Fibroblast of skin of right biceps (primary cell): ENCODE measurements around the gene SPINDOC.
"Not testable (repeated sequence)": the region's sequence is repeated elsewhere in the genome, so short reads cannot be mapped to it uniquely, and the experiment has no call there.

Source experiments
- DNase-seq: peaks from one replicate; pipeline ENCODE4 v3.0.0-alpha.2; 2013

SPINDOC gene

DNA sequence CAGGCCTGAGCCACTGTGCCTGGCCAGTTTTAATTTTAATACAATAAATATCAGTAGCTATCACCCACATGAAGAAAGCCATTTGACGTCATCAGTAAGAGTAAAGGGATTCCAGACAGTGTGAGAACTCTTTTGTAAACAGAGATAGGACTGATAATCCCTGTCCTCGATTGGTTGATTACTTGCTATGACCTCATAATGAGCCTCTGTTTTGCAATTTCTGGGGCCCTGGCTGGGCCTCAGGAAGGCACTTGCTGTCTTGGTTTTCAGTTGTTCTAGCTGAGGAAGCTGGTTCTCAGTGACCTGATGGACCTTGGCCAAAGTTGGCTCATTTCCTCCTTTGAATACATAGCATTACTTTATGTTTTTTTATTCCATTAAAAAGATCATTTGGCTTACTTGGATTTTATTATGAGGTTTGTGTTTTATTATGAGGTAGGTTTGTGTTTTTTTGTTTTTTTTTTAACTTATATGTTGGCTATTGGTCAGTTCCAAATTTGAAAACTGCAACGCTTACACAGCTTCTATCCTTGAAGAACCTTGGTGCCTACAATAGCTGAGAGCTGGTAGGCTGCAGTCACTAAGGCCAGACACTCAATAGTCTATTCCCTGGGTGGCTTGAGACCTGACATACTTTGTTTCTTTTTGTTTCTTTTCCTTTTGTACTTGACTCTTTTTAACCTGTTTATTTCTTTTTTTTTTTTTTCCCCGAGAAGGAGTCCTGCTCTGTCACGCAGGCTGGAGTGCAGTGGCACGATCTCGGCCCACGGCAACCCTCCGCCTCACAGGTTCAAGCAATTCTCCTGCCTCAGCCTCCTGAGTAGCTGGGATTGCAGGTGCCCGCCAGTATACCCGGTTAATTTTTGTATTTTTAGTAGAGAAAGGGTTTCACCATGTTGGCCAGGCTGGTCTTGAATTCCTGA is 45.6 kb downstream of the SPINDOC start:
- DNase-seq, result no peak

DNA sequence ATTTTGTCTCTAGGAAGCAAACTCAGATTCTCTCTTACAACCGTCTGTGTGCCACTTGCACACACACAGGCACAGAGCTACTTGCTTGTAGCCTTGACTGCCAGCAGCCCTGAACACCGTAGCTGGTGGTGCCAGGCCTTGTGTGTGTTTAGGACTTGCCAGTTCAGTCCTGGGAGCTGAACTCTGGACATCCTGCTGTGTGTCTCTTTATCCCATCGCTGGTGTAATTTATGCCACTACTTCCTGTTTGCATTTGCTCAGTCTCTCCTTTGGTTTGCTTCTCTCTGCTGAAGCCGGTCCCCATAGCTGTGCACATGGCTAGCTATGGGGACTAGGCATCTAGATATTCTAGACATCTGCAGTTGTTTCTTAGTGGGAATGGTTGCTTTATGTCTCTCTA is 49.7 kb downstream of the SPINDOC start:
- no peak for DNase-seq

GRCh38 chr11:63863620-63864019 is 50.4 kb downstream of the SPINDOC start:
- not testable (repeated sequence) for DNase-seq

- DNase-seq, result peak; percentile 63
Observed at GRCh38 chr11:63866211-63866610, 53.0 kb downstream of the SPINDOC start.

DNA sequence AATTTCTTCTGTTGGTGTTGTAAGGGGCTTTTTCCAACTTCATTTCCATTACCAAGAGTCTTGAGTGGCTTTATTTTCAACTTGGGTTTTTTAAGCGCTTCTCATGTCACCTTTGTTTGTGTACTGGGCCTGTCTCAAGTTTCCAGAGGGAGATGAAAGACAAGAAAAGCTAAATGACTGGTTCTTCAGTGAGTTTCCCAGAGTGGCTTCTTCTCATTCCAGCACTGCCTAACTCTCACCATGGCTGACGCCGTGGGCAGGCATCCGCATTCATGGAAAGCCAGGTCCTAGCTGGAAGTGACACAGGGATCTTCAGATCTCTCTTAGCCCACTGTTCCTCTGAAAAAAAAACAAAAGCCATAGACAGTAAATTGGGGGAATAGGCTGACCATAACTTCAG is 54.3 kb downstream of the SPINDOC start:
- no peak for DNase-seq

DNA sequence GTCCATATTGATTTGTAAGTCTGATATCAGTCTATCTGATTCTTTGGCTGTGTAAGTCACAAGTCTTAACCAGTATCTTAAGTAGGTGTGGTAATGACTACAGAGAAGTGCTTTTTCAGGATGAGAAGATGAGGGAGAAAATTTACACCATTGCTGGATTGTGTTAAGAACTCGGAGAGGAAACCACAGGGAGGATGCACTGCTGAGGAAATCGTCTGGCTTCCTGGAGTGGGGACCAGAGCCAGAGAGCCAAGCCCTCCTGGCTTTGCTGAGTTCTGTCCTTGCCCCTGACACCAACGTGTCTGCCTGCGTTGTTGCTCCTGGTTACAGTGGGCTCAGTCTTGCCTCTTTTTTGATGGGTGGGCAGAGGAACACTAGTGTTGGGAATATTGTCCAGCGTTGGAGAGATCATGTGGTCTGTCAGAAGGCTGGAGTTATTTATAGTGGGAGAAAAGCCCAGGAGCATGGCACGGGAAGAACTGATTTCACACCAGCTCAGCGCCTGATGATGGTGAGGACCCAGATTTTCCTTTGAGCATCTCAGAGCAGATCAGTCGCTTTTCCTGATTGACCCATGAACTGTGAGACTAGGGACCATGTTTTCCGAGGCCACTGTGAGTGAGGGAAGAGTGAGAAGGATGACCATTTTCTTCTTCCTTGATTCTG is 55.3 kb downstream of the SPINDOC start:
- DNase-seq, result no peak

DNA sequence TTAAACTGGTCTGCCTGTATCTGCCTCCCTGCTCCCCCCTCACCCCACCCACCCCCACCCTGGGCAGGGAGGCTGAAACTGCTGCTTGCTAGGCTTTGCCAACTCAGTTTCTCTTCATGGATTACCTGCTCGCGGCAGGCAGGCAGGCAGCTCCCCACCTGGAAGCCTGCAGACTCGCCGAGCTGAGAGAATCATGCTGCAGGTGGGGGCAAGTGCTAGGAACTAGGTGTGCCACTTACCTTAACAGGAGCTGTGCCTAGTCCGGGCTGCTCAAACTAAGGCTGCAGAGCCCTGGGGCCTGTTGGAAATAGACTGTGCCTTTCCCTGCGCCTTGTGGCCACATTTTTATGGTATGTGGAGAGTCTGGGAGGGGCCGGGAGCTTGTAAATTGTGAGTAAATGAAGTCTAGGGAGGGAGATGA is 55.9 kb downstream of the SPINDOC start:
- DNase-seq, result no peak

DNA sequence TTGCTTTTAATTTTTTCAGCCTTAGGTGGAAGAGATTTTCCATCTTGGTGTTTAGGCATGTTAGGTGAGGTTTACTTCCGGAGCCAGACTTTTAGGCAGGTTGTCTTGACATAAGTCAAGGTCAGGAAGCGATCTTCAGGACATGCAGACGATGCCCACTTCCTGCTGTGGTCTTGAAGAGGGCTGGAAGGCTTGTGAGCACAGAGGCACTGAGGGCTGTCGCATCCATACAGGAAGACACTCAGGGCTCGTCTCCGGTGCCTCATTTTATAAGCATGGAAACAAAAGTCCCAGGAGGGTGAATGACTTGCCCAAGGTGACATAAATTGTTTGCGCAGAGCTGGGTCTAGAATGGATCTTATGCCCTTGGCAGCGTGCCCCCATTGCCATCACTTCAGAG is 56.4 kb downstream of the SPINDOC start:
- DNase-seq, result no peak

DNA sequence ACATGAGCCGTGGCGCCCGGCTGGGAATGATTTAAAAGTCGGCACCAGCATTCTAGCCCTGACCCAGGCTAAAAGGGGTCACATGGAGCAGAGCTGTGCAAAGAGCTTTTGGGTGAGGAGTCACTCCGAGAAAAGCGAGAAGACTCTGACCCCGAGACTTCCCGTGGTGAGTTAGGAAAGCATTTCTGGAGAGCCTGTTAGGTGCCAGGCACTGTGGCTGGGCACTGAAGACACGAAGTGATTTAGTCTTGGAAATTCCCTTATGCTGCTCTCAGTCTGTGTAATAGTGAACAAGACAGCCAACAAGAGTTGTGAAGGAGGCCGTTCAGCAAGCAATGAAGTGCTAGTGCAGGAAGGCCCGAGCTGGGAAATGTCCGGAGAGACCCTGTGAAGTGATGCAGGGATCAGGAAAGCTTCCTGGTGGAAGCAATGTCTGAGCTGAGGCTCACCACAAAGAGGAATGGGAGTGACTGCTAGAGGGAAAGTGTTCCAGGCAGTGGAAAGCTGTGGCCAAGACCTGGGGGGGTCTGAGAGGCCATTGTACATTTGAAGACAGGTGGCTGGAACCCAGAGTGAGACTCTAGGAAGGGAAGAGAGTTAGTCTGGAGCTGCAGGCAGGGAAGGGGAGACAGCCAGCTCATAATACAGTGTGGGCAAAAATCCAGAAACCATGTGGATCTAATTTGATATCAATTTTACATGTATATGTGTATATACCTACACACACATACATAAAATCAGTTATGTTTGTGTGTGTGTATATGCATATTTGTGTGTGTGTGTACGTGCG is 57.3 kb downstream of the SPINDOC start:
- no peak for DNase-seq

DNA sequence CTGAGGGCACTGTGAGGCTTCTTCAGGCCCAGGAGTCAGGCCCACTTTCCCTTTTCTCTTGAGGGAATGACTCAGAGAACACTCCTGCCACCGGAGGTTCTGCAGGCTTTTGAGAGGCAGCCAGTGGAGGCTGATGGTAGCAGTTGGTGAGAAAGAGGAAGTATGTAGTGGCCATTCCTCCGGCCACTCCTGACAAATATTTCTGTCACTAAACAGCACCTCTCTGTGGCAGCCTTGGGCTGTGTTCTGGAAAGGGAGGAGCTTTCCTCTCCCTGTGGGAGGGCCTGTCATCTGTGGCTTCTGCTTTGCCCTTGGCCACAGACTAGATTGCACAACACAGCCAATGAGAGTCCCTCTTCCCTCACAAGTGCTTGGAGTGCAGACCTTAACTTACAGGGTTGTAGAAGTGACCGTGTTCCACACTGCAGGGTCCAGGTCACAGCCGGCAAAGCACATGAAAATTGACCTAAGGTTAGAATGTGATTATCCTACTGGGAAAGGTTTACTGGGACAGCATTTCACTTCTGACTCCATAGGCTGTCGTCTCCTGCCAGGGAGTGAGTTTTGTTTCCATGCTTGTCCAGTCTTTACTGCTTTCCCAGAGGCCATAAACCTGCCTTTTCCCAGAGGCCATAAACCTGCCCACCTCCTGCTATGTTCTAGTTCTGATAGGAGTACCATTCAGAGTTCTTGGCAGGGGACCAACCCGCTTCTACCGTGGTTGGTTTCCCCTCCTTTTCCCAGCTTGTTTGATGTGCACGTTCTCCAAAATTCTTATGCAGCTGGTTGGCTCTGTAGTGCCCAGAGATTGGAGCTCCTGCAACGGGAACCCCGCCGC is 58.9 kb downstream of the SPINDOC start:
- peak; percentile 91 for DNase-seq

DNA sequence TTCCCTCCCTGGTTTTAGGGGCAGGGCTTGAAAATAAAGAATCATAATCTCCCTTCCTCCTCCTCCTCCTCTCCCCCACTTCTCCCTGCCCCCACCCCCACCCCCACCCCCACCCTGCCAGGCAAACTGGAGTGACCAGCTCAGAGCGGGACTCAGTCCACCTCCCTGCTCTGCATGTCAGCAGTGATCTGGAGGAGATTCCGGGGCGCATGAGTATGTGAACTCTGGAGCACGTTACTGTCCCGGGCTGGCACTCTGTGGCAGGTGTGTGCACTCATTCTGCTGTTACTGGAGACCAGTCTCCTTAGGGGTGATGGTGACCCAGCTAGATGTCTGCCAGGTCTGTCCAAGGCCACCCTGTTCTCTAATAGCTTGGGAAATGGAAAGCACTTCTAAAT is 59.5 kb downstream of the SPINDOC start:
- DNase-seq, result no peak

DNA sequence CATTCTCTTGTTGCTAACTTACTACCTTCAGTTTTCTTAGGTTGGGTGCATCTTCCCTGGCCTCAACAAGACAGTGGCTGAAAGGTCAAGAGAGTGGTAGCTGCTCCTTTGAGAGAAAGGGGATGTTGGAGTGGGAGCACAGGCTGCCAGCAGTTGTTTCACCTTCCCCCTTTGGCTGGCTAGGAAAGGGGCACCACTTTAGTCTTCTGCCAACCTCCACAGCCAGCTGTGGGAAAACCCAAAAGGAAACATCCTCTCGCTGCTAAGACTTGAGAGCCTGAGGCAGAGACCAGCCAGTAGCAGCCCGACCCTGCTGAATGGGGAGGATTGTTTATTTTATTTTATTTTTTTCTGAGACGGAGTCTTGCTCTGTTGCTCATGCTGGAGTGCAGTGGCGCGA is 60.1 kb downstream of the SPINDOC start:
- DNase-seq, result no peak

DNA sequence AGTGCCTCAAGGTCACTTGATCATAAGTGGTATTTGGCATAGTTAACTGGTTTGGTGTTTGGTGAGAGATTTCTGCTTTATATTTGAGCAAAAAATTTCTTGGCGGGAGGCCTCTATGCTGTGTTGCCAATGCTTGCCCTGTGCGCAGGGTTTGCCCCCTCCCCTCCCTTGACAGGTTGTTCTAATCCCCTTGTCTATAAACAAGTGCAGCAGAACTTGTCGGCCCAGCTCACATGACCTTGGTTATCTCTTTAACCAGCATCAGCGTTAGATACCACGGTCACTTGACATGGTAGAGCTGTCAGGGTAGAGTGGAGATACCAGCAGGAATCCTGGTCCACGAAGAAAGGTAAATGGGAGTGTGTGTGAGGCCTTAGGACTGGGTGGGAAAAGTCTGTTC is 61.3 kb downstream of the SPINDOC start:
- no peak for DNase-seq

- DNase-seq, result no peak
Observed at GRCh38 chr11:63875506-63876065, 62.3 kb downstream of the SPINDOC start.

- DNase-seq, result no peak
Observed at GRCh38 chr11:63876616-63877015, 63.4 kb downstream of the SPINDOC start.
